Osteocyte (in vitro differentiated cells): ENCODE results near the gene SEMA5B. TPM values are rescaled to one million over a fixed set of nuclear protein-coding genes. Genes with fewer than 3 reads are reported as not detected.

Experiments used
- DNase-seq: peaks from one replicate; pipeline ENCODE4 v3.0.0; 2021; ENCODE audit warnings: mixed read lengths; ENCODE audit not compliant: unreplicated experiment; ENCODE audit errors: extremely low spot score
- H3K27ac Mint-ChIP-seq: one replicate; pipeline ENCODE4 v1.8.0; 2021; ENCODE audit warnings: mild to moderate bottlenecking, mixed read lengths; ENCODE audit not compliant: unreplicated experiment
- H3K27me3 Mint-ChIP-seq: one replicate; pipeline ENCODE4 v1.8.0; 2021; ENCODE audit warnings: mixed read lengths; ENCODE audit not compliant: unreplicated experiment
- H3K36me3 Mint-ChIP-seq: one replicate; pipeline ENCODE4 v1.8.0; 2021; ENCODE audit warnings: mixed read lengths; ENCODE audit not compliant: unreplicated experiment
- H3K4me1 Mint-ChIP-seq: one replicate; pipeline ENCODE4 v1.8.0; 2021; ENCODE audit warnings: mixed read lengths; ENCODE audit not compliant: unreplicated experiment
- H3K4me3 Mint-ChIP-seq: one replicate; pipeline ENCODE4 v1.8.0; 2021; ENCODE audit warnings: mild to moderate bottlenecking, moderate library complexity, mixed read lengths; ENCODE audit not compliant: unreplicated experiment
- H3K9me3 Mint-ChIP-seq: one replicate; pipeline ENCODE4 v1.8.0; 2021; ENCODE audit warnings: mixed read lengths; ENCODE audit not compliant: unreplicated experiment
- total RNA-seq: library from RNA; stranded (reverse); gene quantifications from 2 replicates; pipeline ENCODE4 v1.2.1, GENCODE V29; 2021
- TF ChIP-seq, protein P1 (sequence below): fragments of 200-600 bp; sonication (generic); IDR thresholded peaks from 2 replicates; pipeline ENCODE4 v1.5.0; 2021; ENCODE audit warnings: antibody characterized with exemption, mild to moderate bottlenecking, moderate library complexity

Gene SEMA5B
- total RNA-seq, 1 donor from 2014 or later: 1.3 TPM

DNA sequence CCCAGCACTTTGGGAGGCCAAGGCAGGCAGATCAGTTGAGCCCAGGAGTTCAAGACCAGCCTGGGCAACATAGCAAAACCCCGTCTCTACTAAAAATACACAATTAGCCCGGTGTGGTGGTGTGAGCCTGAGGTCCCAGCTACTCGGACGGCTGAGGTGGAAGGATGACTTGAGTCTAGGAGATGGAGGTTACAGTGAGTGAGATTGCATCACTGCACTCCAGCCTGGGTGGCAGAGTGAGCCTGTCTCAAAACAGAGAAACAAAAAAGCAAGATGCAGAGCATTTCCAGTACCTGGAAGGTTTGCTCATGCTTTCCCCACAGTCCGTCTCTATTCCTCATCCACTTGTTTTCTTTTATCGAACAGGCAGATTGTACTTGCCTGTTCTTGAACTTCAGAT lies 35.5 kb upstream of the SEMA5B start:
- no peak for DNase-seq
- TF ChIP-seq, protein P1, sequence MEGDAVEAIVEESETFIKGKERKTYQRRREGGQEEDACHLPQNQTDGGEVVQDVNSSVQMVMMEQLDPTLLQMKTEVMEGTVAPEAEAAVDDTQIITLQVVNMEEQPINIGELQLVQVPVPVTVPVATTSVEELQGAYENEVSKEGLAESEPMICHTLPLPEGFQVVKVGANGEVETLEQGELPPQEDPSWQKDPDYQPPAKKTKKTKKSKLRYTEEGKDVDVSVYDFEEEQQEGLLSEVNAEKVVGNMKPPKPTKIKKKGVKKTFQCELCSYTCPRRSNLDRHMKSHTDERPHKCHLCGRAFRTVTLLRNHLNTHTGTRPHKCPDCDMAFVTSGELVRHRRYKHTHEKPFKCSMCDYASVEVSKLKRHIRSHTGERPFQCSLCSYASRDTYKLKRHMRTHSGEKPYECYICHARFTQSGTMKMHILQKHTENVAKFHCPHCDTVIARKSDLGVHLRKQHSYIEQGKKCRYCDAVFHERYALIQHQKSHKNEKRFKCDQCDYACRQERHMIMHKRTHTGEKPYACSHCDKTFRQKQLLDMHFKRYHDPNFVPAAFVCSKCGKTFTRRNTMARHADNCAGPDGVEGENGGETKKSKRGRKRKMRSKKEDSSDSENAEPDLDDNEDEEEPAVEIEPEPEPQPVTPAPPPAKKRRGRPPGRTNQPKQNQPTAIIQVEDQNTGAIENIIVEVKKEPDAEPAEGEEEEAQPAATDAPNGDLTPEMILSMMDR: no peak
- H3K27ac Mint-ChIP-seq: no peak overlapping the region
- H3K4me3 Mint-ChIP-seq: no peak overlapping the region
- H3K4me1 Mint-ChIP-seq: peaks cover 10% of the 10 kb centered on the region
- peaks cover 12% of the 10 kb centered on the region for H3K27me3 Mint-ChIP-seq
- H3K36me3 Mint-ChIP-seq: no peaks in the 10 kb centered on the region
- H3K9me3 Mint-ChIP-seq: no peaks in the 10 kb centered on the region

- Mint-ChIP-seq H3K4me1 (peaks cover 6% of the 10 kb centered on the region), H3K27ac (no peak overlapping the region), H3K9me3 (no peaks in the 10 kb centered on the region), H3K36me3 (no peaks in the 10 kb centered on the region), H3K27me3 (peaks cover 12% of the 10 kb centered on the region), H3K4me3 (no peak overlapping the region)
- TF ChIP-seq, protein P1: no peak
- DNase-seq: no peak
Observed at GRCh38 chr3:123061856-123062255, 34.3 kb upstream of the SEMA5B start.

GRCh38 chr3:123060054-123060453 lies 32.5 kb upstream of the SEMA5B start:
- peaks cover 12% of the 10 kb centered on the region for H3K27me3 Mint-ChIP-seq
- no peaks in the 10 kb centered on the region for H3K4me1 Mint-ChIP-seq
- DNase-seq: no peak
- no peaks in the 10 kb centered on the region for H3K36me3 Mint-ChIP-seq
- H3K9me3 Mint-ChIP-seq: no peaks in the 10 kb centered on the region
- no peak overlapping the region for H3K27ac Mint-ChIP-seq
- no peak overlapping the region for H3K4me3 Mint-ChIP-seq
- TF ChIP-seq, protein P1: no peak

DNA sequence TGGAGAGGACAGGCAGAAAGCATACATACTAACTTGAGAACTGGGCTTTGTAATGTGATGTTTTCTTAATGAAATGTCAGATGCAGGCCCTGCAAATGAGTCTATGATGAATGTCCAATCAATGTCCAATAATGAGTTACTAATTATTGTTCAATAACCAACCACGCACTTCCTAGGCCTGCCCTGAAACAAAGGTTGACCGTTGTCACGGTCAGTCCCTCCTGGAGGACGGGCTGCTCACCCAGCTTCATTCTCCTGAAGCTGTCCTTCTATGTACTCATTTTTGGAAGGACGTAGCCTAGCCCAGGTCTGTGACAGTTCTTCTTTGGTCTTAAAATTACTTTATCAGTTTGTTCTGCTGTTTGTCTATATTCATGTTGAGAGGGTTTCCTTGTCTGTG lies 30.9 kb upstream of the SEMA5B start:
- Mint-ChIP-seq H3K4me1 (peaks cover 5% of the 10 kb centered on the region), H3K9me3 (no peaks in the 10 kb centered on the region), H3K36me3 (no peaks in the 10 kb centered on the region), H3K4me3 (no peak overlapping the region), H3K27me3 (peaks cover 12% of the 10 kb centered on the region), H3K27ac (no peak overlapping the region)
- DNase-seq: no peak
- TF ChIP-seq, protein P1: no peak

DNA sequence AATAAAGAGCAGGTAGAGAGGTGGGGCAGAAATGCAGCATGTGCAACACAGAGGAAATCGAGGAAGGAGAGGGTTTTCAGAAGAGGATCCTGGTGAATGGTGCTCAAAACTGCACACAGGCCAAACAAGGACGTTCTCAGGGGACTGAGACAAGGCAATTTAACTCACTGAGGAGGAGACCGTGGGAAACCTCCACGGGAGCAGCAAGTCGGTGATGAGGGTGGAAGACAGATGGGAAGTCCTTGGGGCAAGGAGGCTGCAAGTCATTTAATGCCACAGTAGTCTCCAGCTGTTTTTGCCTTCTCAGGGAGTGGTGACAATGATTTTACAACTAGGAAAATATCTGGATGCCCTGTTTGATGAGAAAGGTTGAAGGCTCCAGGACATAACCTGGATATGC lies 27.8 kb upstream of the SEMA5B start:
- Mint-ChIP-seq H3K36me3 (no peaks in the 10 kb centered on the region), H3K27me3 (peaks cover 3% of the 10 kb centered on the region), H3K4me3 (no peak overlapping the region), H3K4me1 (peaks cover 5% of the 10 kb centered on the region), H3K27ac (no peak overlapping the region), H3K9me3 (no peaks in the 10 kb centered on the region)
- DNase-seq: no peak
- TF ChIP-seq, protein P1: no peak
